ENCODE measurements around the gene CBX7. TPM values are rescaled to one million over a fixed set of nuclear protein-coding genes. Genes with fewer than 3 reads are reported as not detected.

Gene CBX7
- total RNA-seq, 1 donor from 2014 or later: 2.3 TPM

- Mint-ChIP-seq H3K27me3 (ENCODE audit: low read depth) (no peaks in the 10 kb centered on the region), H3K36me3 (ENCODE audit: low read depth) (peaks cover 3% of the 10 kb centered on the region), H3K4me1 (peaks cover 16% of the 10 kb centered on the region), H3K27ac (ENCODE audit: unreplicated experiment) (no peak overlapping the region), H3K9me3 (peaks cover 3% of the 10 kb centered on the region), H3K4me3 (no peak overlapping the region)
- DNase-seq (ENCODE audit: low read depth, low spot score): no peak
- TF ChIP-seq, protein P1, sequence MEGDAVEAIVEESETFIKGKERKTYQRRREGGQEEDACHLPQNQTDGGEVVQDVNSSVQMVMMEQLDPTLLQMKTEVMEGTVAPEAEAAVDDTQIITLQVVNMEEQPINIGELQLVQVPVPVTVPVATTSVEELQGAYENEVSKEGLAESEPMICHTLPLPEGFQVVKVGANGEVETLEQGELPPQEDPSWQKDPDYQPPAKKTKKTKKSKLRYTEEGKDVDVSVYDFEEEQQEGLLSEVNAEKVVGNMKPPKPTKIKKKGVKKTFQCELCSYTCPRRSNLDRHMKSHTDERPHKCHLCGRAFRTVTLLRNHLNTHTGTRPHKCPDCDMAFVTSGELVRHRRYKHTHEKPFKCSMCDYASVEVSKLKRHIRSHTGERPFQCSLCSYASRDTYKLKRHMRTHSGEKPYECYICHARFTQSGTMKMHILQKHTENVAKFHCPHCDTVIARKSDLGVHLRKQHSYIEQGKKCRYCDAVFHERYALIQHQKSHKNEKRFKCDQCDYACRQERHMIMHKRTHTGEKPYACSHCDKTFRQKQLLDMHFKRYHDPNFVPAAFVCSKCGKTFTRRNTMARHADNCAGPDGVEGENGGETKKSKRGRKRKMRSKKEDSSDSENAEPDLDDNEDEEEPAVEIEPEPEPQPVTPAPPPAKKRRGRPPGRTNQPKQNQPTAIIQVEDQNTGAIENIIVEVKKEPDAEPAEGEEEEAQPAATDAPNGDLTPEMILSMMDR (conservative IDR thresholded peaks at IDR 0.05): no peak
Measured at GRCh38 chr22:39184586-39185577, 32.4 kb upstream of the CBX7 start.

DNA sequence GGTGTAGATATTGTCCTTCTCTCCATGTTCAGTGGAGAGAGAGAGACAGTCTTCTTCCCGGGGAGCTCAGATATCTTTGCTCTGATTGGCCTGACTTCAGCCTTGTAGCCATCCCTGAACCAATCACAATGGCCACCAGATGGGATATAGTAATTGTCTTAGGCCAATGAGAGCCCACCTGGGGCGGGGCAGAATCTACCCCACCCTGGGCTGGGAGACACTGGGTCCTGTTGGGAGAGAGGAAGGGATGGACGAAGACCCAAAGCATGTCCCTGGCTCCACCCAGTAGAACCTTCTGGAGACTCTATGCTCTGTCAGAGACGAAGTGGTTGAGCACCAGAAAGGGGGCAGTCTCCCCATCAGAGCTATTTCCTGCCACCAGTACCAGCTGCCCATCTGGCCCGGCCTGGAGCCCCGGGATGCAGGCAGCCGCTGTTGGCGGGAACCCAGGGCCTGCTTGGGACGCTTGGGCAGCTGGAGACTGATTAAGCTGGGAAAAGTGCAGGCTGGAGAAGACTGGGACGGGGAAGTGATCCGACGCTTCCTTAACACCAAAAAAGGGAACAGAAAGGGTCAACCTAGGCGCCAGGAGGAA is 31.6 kb upstream of the CBX7 start:
- Mint-ChIP-seq H3K27me3 (ENCODE audit: low read depth) (no peaks in the 10 kb centered on the region), H3K4me3 (no peak overlapping the region)
- no peak for DNase-seq (ENCODE audit: low read depth, low spot score)

GRCh38 chr22:39182478-39183030 is 30.1 kb upstream of the CBX7 start:
- peaks cover 3% of the 10 kb centered on the region for H3K36me3 Mint-ChIP-seq (ENCODE audit: low read depth)
- DNase-seq (ENCODE audit: low read depth, low spot score): no peak
- peaks cover 3% of the 10 kb centered on the region for H3K9me3 Mint-ChIP-seq
- H3K4me1 Mint-ChIP-seq: peaks cover 31% of the 10 kb centered on the region
- H3K4me3 Mint-ChIP-seq: no peak overlapping the region
- TF ChIP-seq, protein P1 (conservative IDR thresholded peaks at IDR 0.05): no peak
- no peak overlapping the region for H3K27ac Mint-ChIP-seq (ENCODE audit: unreplicated experiment)
- no peaks in the 10 kb centered on the region for H3K27me3 Mint-ChIP-seq (ENCODE audit: low read depth)

More for the DNA sequence above, 31.6 kb upstream of the CBX7 start:
- peaks cover 3% of the 10 kb centered on the region for H3K9me3 Mint-ChIP-seq
- peaks cover 3% of the 10 kb centered on the region for H3K36me3 Mint-ChIP-seq (ENCODE audit: low read depth)
- TF ChIP-seq, protein P1 (conservative IDR thresholded peaks at IDR 0.05): no peak
- H3K27ac Mint-ChIP-seq (ENCODE audit: unreplicated experiment): no peak overlapping the region
- H3K4me1 Mint-ChIP-seq: peaks cover 22% of the 10 kb centered on the region

DNA sequence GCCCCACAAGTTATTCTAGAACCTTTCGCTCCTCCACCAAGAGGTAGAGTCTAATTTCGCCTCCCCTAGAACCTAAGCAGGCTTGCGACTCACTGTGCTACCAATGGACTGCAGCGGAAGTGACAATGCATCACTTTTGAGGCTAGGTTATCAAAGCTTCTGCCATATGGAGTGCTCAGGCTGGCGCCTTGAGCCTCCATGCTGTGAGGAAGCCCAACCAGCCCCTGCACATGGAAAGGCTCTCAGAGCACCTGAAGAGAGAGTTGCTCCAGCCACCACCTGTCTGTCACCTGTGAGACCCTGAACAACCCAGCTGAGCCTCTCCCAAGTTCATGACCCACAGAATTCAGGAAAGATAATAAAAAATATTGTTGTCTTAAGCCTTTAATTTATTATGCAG is 29.3 kb upstream of the CBX7 start:
- TF ChIP-seq, protein P1 (conservative IDR thresholded peaks at IDR 0.05): no peak
- Mint-ChIP-seq H3K4me3 (no peak overlapping the region), H3K27ac (ENCODE audit: unreplicated experiment) (no peak overlapping the region), H3K36me3 (ENCODE audit: low read depth) (peaks cover 3% of the 10 kb centered on the region), H3K9me3 (peaks cover 3% of the 10 kb centered on the region), H3K27me3 (ENCODE audit: low read depth) (no peaks in the 10 kb centered on the region), H3K4me1 (peaks cover 31% of the 10 kb centered on the region)
- no peak for DNase-seq (ENCODE audit: low read depth, low spot score)

- H3K27ac Mint-ChIP-seq (ENCODE audit: unreplicated experiment): no peak overlapping the region
- H3K4me1 Mint-ChIP-seq: peaks cover 31% of the 10 kb centered on the region
- TF ChIP-seq, protein P1 (conservative IDR thresholded peaks at IDR 0.05): no peak
- no peak for DNase-seq (ENCODE audit: low read depth, low spot score)
- peaks cover 3% of the 10 kb centered on the region for H3K9me3 Mint-ChIP-seq
- no peak overlapping the region for H3K4me3 Mint-ChIP-seq
- no peaks in the 10 kb centered on the region for H3K27me3 Mint-ChIP-seq (ENCODE audit: low read depth)
- H3K36me3 Mint-ChIP-seq (ENCODE audit: low read depth): peaks cover 3% of the 10 kb centered on the region
Measured at GRCh38 chr22:39181356-39181755, 28.9 kb upstream of the CBX7 start.
